Right lobe of liver (tissue), 6 donors: ENCODE data around the gene TRPM5. TPM values are rescaled to one million over a fixed set of nuclear protein-coding genes. Genes with fewer than 3 reads are reported as not detected.
"Not testable (repeated sequence)": the region's sequence is repeated elsewhere in the genome, so short reads cannot be mapped to it uniquely, and the experiment has no call there.

Source experiments
- ATAC-seq, 4 donors: fragments of 200-7000 bp; cut with Tn5 transposase; one replicate each; pipeline ENCODE4 v1.9.1; 2020; ENCODE audit warnings: mild to moderate bottlenecking in 4 of 4, moderate library complexity in 4 of 4
- DNase-seq, 3 donors: peaks; one replicate each; pipeline ENCODE4 v3.0.0-alpha.2; 2020
- H3K27ac ChIP-seq, 3 donors: fragments of 200-600 bp; one replicate each; pipeline ENCODE4 v1.8.0; 2022
- H3K27me3 ChIP-seq, 2 donors: fragments of 200-600 bp; one replicate each; pipeline ENCODE4 v1.8.0; 2022
- H3K36me3 ChIP-seq, 4 donors: fragments of 200-600 bp; sonication (generic) in 1 of 4; one replicate each; pipeline versions ENCODE4 v1.5.1 to v1.8.0; 2017 to 2022; ENCODE audit warnings: control low read depth in 1 of 4
- H3K4me1 ChIP-seq, 4 donors: fragments of 200-600 bp; sonication (generic) in 1 of 4; one replicate each; pipeline versions ENCODE4 v1.5.1 to v1.8.0; 2017 to 2022; ENCODE audit warnings: control low read depth in 1 of 4
- H3K4me3 ChIP-seq, 3 donors: fragments of 200-600 bp; one replicate each; pipeline ENCODE4 v1.8.0; 2022
- H3K9me3 ChIP-seq, 4 donors: fragments of 200-600 bp; sonication (generic) in 1 of 4; one replicate each; pipeline versions ENCODE4 v1.5.1 to v1.8.0; 2017 to 2022; ENCODE audit warnings: control low read depth in 1 of 4
- POLR2A ChIP-seq: fragments of 450-650 bp; IDR thresholded peaks from one replicate; pipeline ENCODE4 v1.6.1; 2017; ENCODE audit warnings: antibody characterized with exemption, mild to moderate bottlenecking
- WGBS: methylation state at CpG from one replicate; pipeline ENCODE4 v1.1.6; 2018; ENCODE audit warnings: low coverage, low lambda C conversion rate; ENCODE audit not compliant: insufficient coverage; ENCODE audit errors: missing lambda C conversion rate; 5-methylcytosine and 5-hydroxymethylcytosine counted together
- intact Hi-C, 2 donors: fragments of 100-400 bp; cut with DNase I; formaldehyde crosslinking; loops; one replicate each; pipeline versions ENCODE4 v1.11.2 to v1.14.1; 2022
- total RNA-seq, 6 experiments: library from RNA; depleted of rRNA in 2 of 6; stranded (reverse); fragments of >200 nt in 2 of 6; fragmentation: NEBNext Ultra II Directional in 3 of 6; extraction: Animal tissue kit (Norgen Biotek cat#: 25700) in 3 of 6; gene quantifications; one replicate each; pipeline versions ENCODE4 v1.1.0 to v1.2.4, GENCODE V29; 2016 to 2023
- TF ChIP-seq, protein P1 (sequence below), 4 donors: fragments of 200-600 bp in 3 of 4; fragments of 450-650 bp in 1 of 4; IDR thresholded peaks; one replicate each; pipeline versions ENCODE4 v1.5.1 to v1.8.0; 2016 to 2022; ENCODE audit warnings: antibody characterized with exemption in 4 of 4, mild to moderate bottlenecking in 2 of 4
- donor health status: DM: no; HTN: yes; CAD: no.
- donor health status: DM: no; HTN: no; CAD: no.
- donor health status: DM: no; HTN: no; CAD: no.
- donor health status: DM: no; HTN: yes; CAD: no.
- donor health status: DM: no; HTN: yes; CAD: no.

The TRPM5 gene
- total RNA-seq, 6 experiments from 2014 or later: not detected

DNA sequence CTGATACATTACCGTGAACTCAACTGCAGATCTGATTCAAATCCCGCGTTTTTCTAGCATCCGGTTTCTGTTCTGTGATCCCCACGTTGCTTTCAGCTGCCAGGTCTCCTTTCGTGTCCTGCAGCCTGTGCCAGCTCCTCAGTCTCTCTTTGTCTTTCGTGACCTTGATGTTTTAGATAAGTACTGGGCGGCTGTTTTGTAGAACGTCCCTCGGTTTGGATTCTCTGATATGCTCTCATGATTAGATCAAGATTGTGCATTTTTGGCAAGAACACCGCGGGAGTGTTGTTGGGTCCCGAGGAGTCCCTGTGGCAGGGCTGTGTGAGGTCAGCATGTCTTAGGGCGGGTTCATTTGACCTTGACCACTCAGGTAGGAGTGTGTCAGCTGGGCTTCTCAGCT, 39.1 kb upstream of the TRPM5 start:
- 49% methylated on average over 14 of the region's 14 CpGs for WGBS
- H3K4me3 ChIP-seq: no peak overlapping the region
- H3K27me3 ChIP-seq: no peaks in the 10 kb centered on the region
- no peak overlapping the region for H3K27ac ChIP-seq
- peaks cover 0 to 10% (median 3%) of the 10 kb centered on the region in 4 donors for H3K9me3 ChIP-seq
- intact Hi-C loops: no loop called here
- no peak for ATAC-seq
- no peaks in the 10 kb centered on the region for H3K36me3 ChIP-seq
- H3K4me1 ChIP-seq: no peaks in the 10 kb centered on the region
- no peak for DNase-seq
- TF ChIP-seq, protein P1, sequence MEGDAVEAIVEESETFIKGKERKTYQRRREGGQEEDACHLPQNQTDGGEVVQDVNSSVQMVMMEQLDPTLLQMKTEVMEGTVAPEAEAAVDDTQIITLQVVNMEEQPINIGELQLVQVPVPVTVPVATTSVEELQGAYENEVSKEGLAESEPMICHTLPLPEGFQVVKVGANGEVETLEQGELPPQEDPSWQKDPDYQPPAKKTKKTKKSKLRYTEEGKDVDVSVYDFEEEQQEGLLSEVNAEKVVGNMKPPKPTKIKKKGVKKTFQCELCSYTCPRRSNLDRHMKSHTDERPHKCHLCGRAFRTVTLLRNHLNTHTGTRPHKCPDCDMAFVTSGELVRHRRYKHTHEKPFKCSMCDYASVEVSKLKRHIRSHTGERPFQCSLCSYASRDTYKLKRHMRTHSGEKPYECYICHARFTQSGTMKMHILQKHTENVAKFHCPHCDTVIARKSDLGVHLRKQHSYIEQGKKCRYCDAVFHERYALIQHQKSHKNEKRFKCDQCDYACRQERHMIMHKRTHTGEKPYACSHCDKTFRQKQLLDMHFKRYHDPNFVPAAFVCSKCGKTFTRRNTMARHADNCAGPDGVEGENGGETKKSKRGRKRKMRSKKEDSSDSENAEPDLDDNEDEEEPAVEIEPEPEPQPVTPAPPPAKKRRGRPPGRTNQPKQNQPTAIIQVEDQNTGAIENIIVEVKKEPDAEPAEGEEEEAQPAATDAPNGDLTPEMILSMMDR (IDR thresholded peaks at IDR 0.05): no peak

DNA sequence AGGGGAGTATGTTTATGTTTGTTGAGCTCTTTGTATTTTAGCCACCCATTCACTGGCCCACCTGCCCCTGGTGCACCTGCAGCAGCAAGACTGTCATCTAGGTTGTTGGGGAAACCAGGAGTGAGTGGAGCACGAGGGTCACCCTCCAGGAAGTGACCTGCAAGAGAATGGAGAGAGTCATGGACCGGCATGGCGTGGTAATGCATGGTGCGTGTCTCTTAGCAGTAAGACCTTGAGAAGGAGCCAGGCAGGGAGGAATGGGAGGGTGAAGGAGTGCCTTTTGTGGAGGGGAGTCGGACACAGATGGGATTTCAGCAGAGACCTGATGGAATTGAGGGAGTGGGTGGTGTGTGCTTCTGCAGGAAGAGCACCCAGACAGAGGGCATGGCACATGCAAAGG, 38.4 kb upstream of the TRPM5 start:
- intact Hi-C loops: no loop called here
- Histone ChIP-seq H3K9me3 (peaks cover 0 to 5% (median 1%) of the 10 kb centered on the region in 4 donors), H3K36me3 (no peaks in the 10 kb centered on the region), H3K27ac (no peak overlapping the region), H3K4me3 (no peak overlapping the region), H3K4me1 (no peaks in the 10 kb centered on the region), H3K27me3 (no peaks in the 10 kb centered on the region)
- WGBS: 64% methylated on average over 5 of the region's 5 CpGs
- no peak for TF ChIP-seq POLR2A
- TF ChIP-seq, protein P1 (IDR thresholded peaks at IDR 0.05): no peak
- ATAC-seq (no peak), DNase-seq (no peak)

DNA sequence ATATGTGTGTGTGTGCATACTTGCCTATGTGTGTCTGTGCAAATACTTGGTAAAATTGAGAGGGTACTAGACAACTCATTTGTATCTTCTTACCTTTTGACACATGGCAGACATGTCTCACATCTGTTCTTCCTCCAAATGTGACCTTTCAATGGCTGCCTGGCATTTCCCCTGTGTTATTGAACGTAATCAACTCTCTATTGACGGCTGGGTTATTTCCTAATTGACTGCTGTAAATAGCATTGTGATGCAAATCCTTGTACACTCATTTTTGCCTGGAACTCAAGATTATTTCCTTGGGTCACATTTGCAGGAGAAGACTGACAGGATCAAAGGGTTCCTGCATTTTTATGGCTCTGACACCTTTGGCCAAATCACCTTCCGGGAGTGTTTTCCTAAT, 37.9 kb upstream of the TRPM5 start:
- Histone ChIP-seq H3K27me3 (no peaks in the 10 kb centered on the region), H3K9me3 (no peaks in the 10 kb centered on the region), H3K27ac (no peak overlapping the region), H3K36me3 (no peaks in the 10 kb centered on the region), H3K4me1 (no peaks in the 10 kb centered on the region), H3K4me3 (no peak overlapping the region)
- DNase-seq (no peak), ATAC-seq (no peak)
- no peak for TF ChIP-seq POLR2A
- TF ChIP-seq, protein P1 (IDR thresholded peaks at IDR 0.05): no peak
- WGBS: 38% methylated on average over 3 of the region's 3 CpGs
- intact Hi-C loops: no loop called here

DNA sequence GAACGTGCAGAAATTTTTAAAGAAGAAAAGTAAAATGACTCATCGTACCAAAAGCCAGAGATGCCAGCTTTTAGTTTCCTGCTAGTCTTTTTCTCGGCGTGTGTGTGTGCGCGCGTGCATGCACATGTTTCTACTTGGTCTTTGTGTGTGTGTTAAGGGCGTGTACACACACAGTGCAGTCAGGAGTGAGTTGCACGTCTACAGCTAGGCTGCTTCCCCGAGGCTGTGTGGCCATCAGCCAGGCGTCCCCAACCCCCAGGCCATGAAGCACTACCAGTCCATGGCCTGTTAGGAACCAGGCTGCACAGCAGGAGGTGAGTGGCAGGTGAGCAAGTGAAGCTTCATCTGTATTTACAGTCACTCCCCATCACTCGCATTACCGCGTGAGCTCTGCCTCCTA, 36.9 kb upstream of the TRPM5 start:
- DNase-seq (no peak), ATAC-seq (peak in 1 of 4 donors; percentile 27)
- TF ChIP-seq POLR2A: no peak
- TF ChIP-seq, protein P1 (IDR thresholded peaks at IDR 0.05): no peak
- Histone ChIP-seq H3K27me3 (no peaks in the 10 kb centered on the region), H3K36me3 (no peaks in the 10 kb centered on the region), H3K27ac (no peak overlapping the region), H3K4me3 (no peak overlapping the region), H3K4me1 (no peaks in the 10 kb centered on the region), H3K9me3 (no peaks in the 10 kb centered on the region)
- intact Hi-C loops: no loop called here
- WGBS: 34% methylated on average over 7 of the region's 14 CpGs

DNA sequence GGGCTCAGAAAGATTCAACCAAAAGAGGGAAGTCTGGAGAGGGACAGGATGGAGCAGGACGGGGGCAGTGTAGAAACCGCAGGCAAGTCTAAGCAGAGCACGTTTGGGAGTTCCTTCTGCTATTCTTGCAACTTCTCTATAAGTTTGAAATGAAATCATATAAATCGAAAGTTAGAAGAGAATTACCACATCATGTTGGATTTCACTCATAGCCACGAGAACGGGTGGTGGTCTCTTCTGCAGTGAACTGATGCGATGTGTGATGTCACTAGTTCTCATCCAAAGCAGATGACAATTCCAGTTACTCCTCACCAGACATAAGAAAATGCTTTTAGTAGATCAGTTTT, 36.5 kb upstream of the TRPM5 start:
- TF ChIP-seq, protein P1 (IDR thresholded peaks at IDR 0.05): no peak
- TF ChIP-seq POLR2A: no peak
- 44% methylated on average over 7 of the region's 7 CpGs for WGBS
- no peak overlapping the region for H3K4me3 ChIP-seq
- H3K36me3 ChIP-seq: no peaks in the 10 kb centered on the region
- intact Hi-C loops: no loop called here
- no peak overlapping the region for H3K27ac ChIP-seq
- DNase-seq: no peak
- no peaks in the 10 kb centered on the region for H3K27me3 ChIP-seq
- peak in 3 of 4 donors; percentile 60 to 74 (median 65) for ATAC-seq
- H3K4me1 ChIP-seq: no peaks in the 10 kb centered on the region
- H3K9me3 ChIP-seq: no peaks in the 10 kb centered on the region

DNA sequence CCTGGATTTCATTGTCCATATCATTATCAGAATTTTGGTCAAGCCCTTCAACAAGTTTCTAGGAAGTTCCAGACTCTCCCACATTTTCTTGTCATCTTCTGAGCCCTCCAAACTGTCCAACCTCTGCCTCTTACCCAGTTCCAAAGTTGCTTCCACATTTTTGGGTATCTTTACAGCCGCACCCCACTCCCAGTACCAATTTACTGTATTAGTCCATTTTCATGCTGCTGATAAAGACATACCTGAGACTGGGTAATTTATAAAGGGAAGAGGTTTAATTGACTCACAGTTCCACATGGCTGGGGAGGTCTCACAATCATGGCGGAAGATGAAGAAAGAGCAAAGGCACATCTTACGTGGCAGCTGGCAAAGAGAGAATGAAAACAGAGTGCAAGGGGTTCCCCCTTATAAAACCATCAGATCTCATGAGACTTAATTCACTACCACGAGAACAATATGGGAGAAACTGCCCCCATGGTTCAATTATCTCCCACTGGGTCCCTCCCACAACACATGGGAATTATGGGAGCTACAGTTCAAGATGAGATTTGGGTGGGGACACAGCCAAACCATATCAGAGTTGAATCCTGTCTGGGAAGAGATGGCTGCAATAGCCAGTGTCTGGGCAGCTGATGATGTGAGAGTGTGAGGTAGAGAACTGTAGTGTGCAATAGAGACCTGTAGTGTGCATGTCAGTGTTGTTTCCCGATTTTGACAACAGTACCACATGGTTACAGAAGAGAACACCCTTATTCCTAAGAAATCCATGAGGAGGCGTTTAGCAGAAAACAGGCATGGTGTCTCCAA, 36.0 kb upstream of the TRPM5 start:
- H3K36me3 ChIP-seq, ATAC-seq, H3K27ac ChIP-seq, H3K4me1 ChIP-seq, H3K27me3 ChIP-seq, H3K9me3 ChIP-seq, intact Hi-C loops, DNase-seq, H3K4me3 ChIP-seq: not testable (repeated sequence)
- 41% methylated on average over 5 of the region's 6 CpGs for WGBS
